Measurements from ENCODE around the gene ITGAE.

The ITGAE gene

GRCh38 chr17:3762922-3763776 is 37.8 kb downstream of the ITGAE start:
- Histone ChIP-seq H3K4me1 (ENCODE audit: low read length) (no peaks in the 10 kb centered on the region), H3K4me2 (ENCODE audit: low read depth, low read length) (no peak overlapping the region), H3K27me3 (replicated peaks; ENCODE audit: insufficient read depth, low read length) (no peaks in the 10 kb centered on the region), H4K20me1 (ENCODE audit: insufficient read depth, low read length) (no peaks in the 10 kb centered on the region), H3K9ac (ENCODE audit: low read length) (no peak overlapping the region), H3K9me2 (replicated peaks; ENCODE audit: insufficient read depth, low read length) (no peaks in the 10 kb centered on the region), H3F3A (ENCODE audit: insufficient read depth, low read length) (no peaks in the 10 kb centered on the region), H3K79me2 (ENCODE audit: low read length) (no peaks in the 10 kb centered on the region), H2AFZ (ENCODE audit: low read length) (no peak overlapping the region), H3K36me3 (replicated peaks; ENCODE audit: insufficient read depth, low read length) (no peaks in the 10 kb centered on the region), H3K27ac (ENCODE audit: low read length) (no peak overlapping the region), H3K9me3 (replicated peaks; ENCODE audit: insufficient read depth, low read length) (no peaks in the 10 kb centered on the region), H3K4me3 (ENCODE audit: low read length) (no peak overlapping the region)
- no peak for DNase-seq
- TF ChIP-seq EZH2phosphoT487 (IDR thresholded peaks at IDR 0.05; ENCODE audit: low read length) (no peak), CTCF (IDR thresholded peaks at IDR 0.05; ENCODE audit: low read length) (no peak), EZH2 (optimal IDR thresholded peaks at IDR 0.05; ENCODE audit: low read depth, low read length) (no peak)

GRCh38 chr17:3761918-3762380 is 39.0 kb downstream of the ITGAE start:
- Histone ChIP-seq H3F3A (ENCODE audit: insufficient read depth, low read length) (no peaks in the 10 kb centered on the region), H4K20me1 (ENCODE audit: insufficient read depth, low read length) (no peaks in the 10 kb centered on the region), H3K9ac (ENCODE audit: low read length) (no peak overlapping the region), H3K27me3 (replicated peaks; ENCODE audit: insufficient read depth, low read length) (no peaks in the 10 kb centered on the region), H3K4me1 (ENCODE audit: low read length) (no peaks in the 10 kb centered on the region), H3K27ac (ENCODE audit: low read length) (no peak overlapping the region), H3K4me2 (ENCODE audit: low read depth, low read length) (no peak overlapping the region), H3K79me2 (ENCODE audit: low read length) (no peaks in the 10 kb centered on the region), H3K36me3 (replicated peaks; ENCODE audit: insufficient read depth, low read length) (no peaks in the 10 kb centered on the region), H2AFZ (ENCODE audit: low read length) (no peak overlapping the region), H3K4me3 (ENCODE audit: low read length) (no peak overlapping the region), H3K9me3 (replicated peaks; ENCODE audit: insufficient read depth, low read length) (no peaks in the 10 kb centered on the region), H3K9me2 (replicated peaks; ENCODE audit: insufficient read depth, low read length) (no peaks in the 10 kb centered on the region)
- TF ChIP-seq EZH2phosphoT487 (IDR thresholded peaks at IDR 0.05; ENCODE audit: low read length) (no peak), EZH2 (optimal IDR thresholded peaks at IDR 0.05; ENCODE audit: low read depth, low read length) (no peak), CTCF (IDR thresholded peaks at IDR 0.05; ENCODE audit: low read length) (no peak)
- no peak for DNase-seq

- no peaks in the 10 kb centered on the region for H4K20me1 ChIP-seq (ENCODE audit: insufficient read depth, low read length)
- no peaks in the 10 kb centered on the region for H3F3A ChIP-seq (ENCODE audit: insufficient read depth, low read length)
- H3K79me2 ChIP-seq (ENCODE audit: low read length) = no peaks in the 10 kb centered on the region
- no peaks in the 10 kb centered on the region for H3K4me1 ChIP-seq (ENCODE audit: low read length)
- TF ChIP-seq EZH2 (optimal IDR thresholded peaks at IDR 0.05; ENCODE audit: low read depth, low read length) = no peak
- no peak for TF ChIP-seq EZH2phosphoT487 (IDR thresholded peaks at IDR 0.05; ENCODE audit: low read length)
- TF ChIP-seq CTCF (IDR thresholded peaks at IDR 0.05; ENCODE audit: low read length) = no peak
- H3K4me2 ChIP-seq (ENCODE audit: low read depth, low read length) = no peak overlapping the region
- no peak overlapping the region for H3K4me3 ChIP-seq (ENCODE audit: low read length)
- no peaks in the 10 kb centered on the region for H3K27me3 ChIP-seq (replicated peaks; ENCODE audit: insufficient read depth, low read length)
- H3K27ac ChIP-seq (ENCODE audit: low read length) = no peak overlapping the region
- DNase-seq = no peak
- no peaks in the 10 kb centered on the region for H3K9me3 ChIP-seq (replicated peaks; ENCODE audit: insufficient read depth, low read length)
- no peak overlapping the region for H3K9ac ChIP-seq (ENCODE audit: low read length)
- H2AFZ ChIP-seq (ENCODE audit: low read length) = no peak overlapping the region
- no peaks in the 10 kb centered on the region for H3K9me2 ChIP-seq (replicated peaks; ENCODE audit: insufficient read depth, low read length)
- no peaks in the 10 kb centered on the region for H3K36me3 ChIP-seq (replicated peaks; ENCODE audit: insufficient read depth, low read length)
Observed at GRCh38 chr17:3761036-3761917, 39.7 kb downstream of the ITGAE start.
